Psoas muscle (tissue), 8 donors: ENCODE measurements around the gene NATD1. TPM values are rescaled to one million over a fixed set of nuclear protein-coding genes. Genes with fewer than 3 reads are reported as not detected.

ENCODE experiments used
- ATAC-seq, 4 donors: fragments of 200-7000 bp; cut with Tn5 transposase; one replicate each; pipeline ENCODE4 v1.9.1; 2020; ENCODE audit warnings: moderate library complexity in 3 of 4, mild to moderate bottlenecking in 2 of 4
- DNase-seq, 2 donors: peaks; one replicate each; pipeline ENCODE4 v3.0.0-alpha.2; 2020
- H3K27ac ChIP-seq: fragments of 200-600 bp; one replicate; pipeline ENCODE4 v1.8.0; 2022
- H3K27me3 ChIP-seq, 3 donors: fragments of 200-600 bp in 1 of 3; one replicate each; pipeline versions ENCODE4 v1.6.1 to v1.8.0; 2013 to 2022; ENCODE audit warnings: low read length in 2 of 3, mild to moderate bottlenecking in 2 of 3, moderate library complexity in 1 of 3; ENCODE audit not compliant: insufficient read depth in 3 of 3
- H3K36me3 ChIP-seq, 2 donors: fragments of 200-600 bp in 1 of 2; one replicate each; pipeline versions ENCODE4 v1.6.1 to v1.8.0; 2013 to 2022; ENCODE audit warnings: low read depth in 1 of 2, mild to moderate bottlenecking in 1 of 2, moderate library complexity in 1 of 2; ENCODE audit not compliant: insufficient read depth in 1 of 2
- H3K4me1 ChIP-seq: fragments of 200-600 bp; one replicate; pipeline ENCODE4 v1.8.0; 2022
- H3K4me3 ChIP-seq: fragments of 200-600 bp; one replicate; pipeline ENCODE4 v1.8.0; 2022; ENCODE audit warnings: mild to moderate bottlenecking
- H3K9me3 ChIP-seq: fragments of 200-600 bp; one replicate; pipeline ENCODE4 v1.8.0; 2022
- WGBS, 3 donors: extraction: QIAGEN DNeasy Blood & Tissue Kit; methylation state at CpG; one replicate each; pipeline versions ENCODE4 v1.1.6 to v1.1.7; 2013; 5-methylcytosine and 5-hydroxymethylcytosine counted together
- intact Hi-C, 2 donors: fragments of 100-400 bp; cut with DNase I; formaldehyde crosslinking; loops; one replicate each; pipeline versions ENCODE4 v1.11.0 to v1.14.2; 2022
- polyA plus RNA-seq, 3 donors: library from polyadenylated mRNA; stranded (reverse); fragments of 200-250 nt; gene quantifications; one replicate each; pipeline ENCODE4 v1.2.3, GENCODE V29; 2013
- total RNA-seq, 4 donors: library from RNA; stranded (reverse); fragmentation: NEBNext Ultra II Directional in 2 of 4; extraction: Animal tissue kit (Norgen Biotek cat#: 25700) in 2 of 4; gene quantifications; one replicate each; pipeline versions ENCODE4 v1.2.1 to v1.2.4, GENCODE V29; 2021 to 2023
- TF ChIP-seq, protein P1 (sequence below): fragments of 200-600 bp; IDR thresholded peaks from one replicate; pipeline ENCODE4 v1.8.0; 2022; ENCODE audit warnings: antibody characterized with exemption
- donor health status: healthy with polysubstance abuse.
- donor health status: DM: no; HTN: no; CAD: no; lungs with moderate emphysema.
- donor health status: Bipolar disorder and iron deficiency.
- donor health status: healthy.
- donor health status: DM: yes; HTN: yes; CAD: no.
- donor health status: DM: no; HTN: no; CAD: no.
- donor health status: DM: no; HTN: no; CAD: no.
- donor health status: DM: yes; HTN: yes; CAD: no.

Gene NATD1
- total and polyA plus RNA-seq, 7 donors = 4.7 to 48.0 (median 21.6) TPM

DNA sequence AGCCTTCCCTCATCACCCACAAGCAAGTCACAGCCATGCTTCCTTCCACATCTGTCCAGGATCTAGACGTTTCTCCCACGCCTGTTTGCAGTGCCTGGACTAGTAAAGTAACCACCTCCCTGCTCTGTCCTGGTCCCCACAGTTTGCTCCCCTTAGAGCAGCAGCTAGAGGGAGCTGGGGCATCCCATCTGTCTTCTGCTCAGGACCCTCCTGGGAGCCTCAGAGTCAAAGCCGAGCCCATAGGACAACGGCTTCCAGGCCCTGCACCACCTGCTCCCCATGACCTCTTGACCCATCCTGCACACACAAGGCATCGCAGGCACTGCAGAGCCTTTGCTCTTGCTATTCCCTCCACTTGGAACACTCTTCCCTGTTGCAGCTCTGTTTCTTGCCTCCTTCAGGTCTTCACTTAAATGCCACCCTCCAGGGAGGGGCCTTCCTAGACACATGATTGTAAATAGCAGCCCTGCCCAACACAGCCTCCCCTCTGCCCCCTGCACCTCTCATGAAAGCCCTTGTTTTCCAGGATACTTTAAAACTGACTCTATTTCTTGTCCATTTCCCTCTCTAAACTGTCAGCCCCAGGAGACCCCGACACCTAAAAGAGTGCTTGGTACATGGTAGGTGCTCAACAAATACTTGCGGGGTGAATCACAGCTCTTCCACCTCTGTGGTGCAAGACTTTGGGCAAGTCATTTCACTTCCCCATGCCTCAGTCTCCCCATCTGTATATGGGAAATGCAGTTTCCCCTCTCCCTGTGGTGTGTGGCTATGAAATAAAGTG, 3.1 kb downstream of the NATD1 start:
- intact Hi-C loops = loop anchor here in 1 of 2 donors (5.0 kb wide), 1 partner anchor 37 kb away; no protein-coding TSS in a partner anchor
- WGBS, 3 donors = 44 to 54% (median 47%) methylated on average over 7 of the region's 7 CpGs

DNA sequence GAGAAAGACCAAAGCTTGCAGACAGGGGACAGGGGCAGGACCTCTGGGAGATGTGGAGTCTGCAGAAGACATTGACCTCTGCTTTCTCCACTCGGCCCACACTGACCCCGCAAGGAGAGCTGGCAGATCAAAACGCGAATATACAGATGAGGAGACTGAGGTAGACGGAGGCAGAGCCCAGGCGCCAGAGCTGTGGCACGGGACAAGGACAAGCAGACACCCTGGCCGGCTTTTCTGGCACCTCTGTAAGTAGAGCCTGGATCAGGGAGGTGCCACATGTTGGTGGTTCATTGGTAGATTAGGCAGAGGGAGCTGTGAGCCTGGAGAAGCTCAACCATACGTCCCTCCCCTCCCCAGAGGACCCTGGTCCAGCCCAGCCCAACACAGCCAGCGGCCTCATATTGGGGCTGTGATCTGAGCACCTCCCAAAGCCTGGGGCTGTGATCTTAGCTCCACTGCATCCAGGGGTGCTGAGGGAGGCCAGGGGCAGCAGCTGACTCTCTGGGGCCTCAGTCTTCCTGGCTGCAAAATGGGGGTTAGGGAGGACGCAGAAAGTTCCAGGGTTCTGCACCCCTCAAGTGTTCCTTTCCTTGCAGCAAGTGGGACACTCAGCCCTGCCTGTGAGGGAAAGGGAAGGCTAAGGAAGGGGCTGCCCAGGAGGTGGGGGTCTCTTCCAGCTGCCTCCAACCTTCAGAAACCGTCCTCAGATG, 4.0 kb downstream of the NATD1 start:
- peaks cover 78% of the 10 kb centered on the region for H3K4me1 ChIP-seq
- DNase-seq (no peak), ATAC-seq (no peak)
- H3K36me3 ChIP-seq = no peaks in the 10 kb centered on the region
- no peaks in the 10 kb centered on the region for H3K27me3 ChIP-seq
- TF ChIP-seq, protein P1, sequence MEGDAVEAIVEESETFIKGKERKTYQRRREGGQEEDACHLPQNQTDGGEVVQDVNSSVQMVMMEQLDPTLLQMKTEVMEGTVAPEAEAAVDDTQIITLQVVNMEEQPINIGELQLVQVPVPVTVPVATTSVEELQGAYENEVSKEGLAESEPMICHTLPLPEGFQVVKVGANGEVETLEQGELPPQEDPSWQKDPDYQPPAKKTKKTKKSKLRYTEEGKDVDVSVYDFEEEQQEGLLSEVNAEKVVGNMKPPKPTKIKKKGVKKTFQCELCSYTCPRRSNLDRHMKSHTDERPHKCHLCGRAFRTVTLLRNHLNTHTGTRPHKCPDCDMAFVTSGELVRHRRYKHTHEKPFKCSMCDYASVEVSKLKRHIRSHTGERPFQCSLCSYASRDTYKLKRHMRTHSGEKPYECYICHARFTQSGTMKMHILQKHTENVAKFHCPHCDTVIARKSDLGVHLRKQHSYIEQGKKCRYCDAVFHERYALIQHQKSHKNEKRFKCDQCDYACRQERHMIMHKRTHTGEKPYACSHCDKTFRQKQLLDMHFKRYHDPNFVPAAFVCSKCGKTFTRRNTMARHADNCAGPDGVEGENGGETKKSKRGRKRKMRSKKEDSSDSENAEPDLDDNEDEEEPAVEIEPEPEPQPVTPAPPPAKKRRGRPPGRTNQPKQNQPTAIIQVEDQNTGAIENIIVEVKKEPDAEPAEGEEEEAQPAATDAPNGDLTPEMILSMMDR = no peak
- H3K27ac ChIP-seq = peak overlapping the region; percentile 94
- intact Hi-C loops = no loop called here
- 55 to 66% (median 57%) methylated on average over 12 of the region's 12 CpGs for WGBS, 3 donors
- H3K9me3 ChIP-seq = no peaks in the 10 kb centered on the region
- H3K4me3 ChIP-seq = no peak overlapping the region

More for the DNA sequence above, 3.1 kb downstream of the NATD1 start:
- no peak for DNase-seq
- peaks cover 71% of the 10 kb centered on the region for H3K4me1 ChIP-seq
- TF ChIP-seq, protein P1 = no peak
- H3K9me3 ChIP-seq = no peaks in the 10 kb centered on the region
- no peak for ATAC-seq
- H3K27me3 ChIP-seq = no peaks in the 10 kb centered on the region
- H3K27ac ChIP-seq = peak overlapping the region; percentile 94
- H3K36me3 ChIP-seq = no peaks in the 10 kb centered on the region
- H3K4me3 ChIP-seq = peak overlapping the region; percentile 71

DNA sequence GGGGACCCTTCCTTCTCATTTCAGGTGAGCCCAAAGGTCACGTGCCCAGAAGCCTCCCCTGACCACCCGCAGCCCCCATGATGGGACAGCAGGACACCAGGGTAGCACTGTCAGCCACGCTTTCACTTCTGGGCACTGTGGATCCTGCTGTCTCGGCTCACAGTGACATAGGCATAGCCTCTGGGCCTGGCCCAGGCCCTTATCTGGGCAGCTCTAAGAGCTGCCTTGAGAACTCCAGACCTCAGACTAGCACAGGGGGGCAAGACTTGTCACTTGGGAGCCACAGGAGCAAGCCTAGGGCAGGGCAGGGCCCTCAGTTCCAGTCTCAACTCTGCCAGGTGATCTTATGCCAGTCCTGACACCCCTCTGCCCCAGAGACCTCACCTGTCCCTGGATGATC, 4.7 kb downstream of the NATD1 start:
- Histone ChIP-seq H3K9me3 (no peaks in the 10 kb centered on the region), H3K36me3 (no peaks in the 10 kb centered on the region), H3K4me1 (peaks cover 78% of the 10 kb centered on the region), H3K27ac (peak overlapping the region; percentile 94), H3K27me3 (no peaks in the 10 kb centered on the region), H3K4me3 (peak overlapping the region; percentile 4)
- 69 to 82% (median 71%) methylated on average over 4 of the region's 4 CpGs for WGBS, 3 donors
- TF ChIP-seq, protein P1 = no peak
- DNase-seq (no peak), ATAC-seq (no peak)
- intact Hi-C loops = no loop called here

DNA sequence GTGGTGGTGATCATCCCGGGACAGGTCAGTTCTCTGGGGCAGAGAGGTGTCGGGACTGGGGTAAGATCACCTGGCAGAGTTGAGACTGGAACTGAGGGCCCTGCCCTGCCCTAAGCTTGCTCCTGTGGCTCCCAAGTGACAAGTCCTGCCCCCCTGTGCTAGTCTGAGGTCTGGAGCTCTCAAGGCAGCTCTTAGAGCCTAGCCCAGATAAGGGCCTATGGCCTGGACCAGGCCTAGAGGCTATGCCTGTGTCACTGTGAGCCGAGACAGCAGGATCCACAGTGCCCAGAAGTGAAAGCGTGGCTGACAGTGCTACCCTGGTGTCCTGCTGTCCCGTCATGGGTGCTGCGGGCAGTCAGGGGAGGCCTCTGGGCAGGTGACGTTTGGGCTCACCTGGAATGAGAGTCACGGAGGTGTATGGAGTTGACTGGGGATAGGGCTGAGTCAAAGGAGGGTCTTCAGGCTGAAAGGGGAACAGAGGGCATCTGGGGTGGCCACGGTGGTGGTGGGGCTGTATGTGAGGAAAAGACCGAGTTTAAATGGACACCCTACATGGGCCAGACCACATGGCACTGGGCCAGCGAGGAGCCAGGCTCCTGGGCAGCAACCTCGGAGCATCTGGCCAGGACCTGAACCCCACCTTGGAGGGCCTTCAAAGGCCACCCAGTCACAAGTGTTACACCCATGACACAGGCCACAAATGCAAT, 5.5 kb downstream of the NATD1 start:
- peaks cover 0 to 2% of the 10 kb centered on the region in 2 donors for H3K36me3 ChIP-seq
- H3K4me1 ChIP-seq = peaks cover 85% of the 10 kb centered on the region
- ATAC-seq (no peak), DNase-seq (no peak)
- H3K27me3 ChIP-seq = no peaks in the 10 kb centered on the region
- H3K4me3 ChIP-seq = no peak overlapping the region
- peak overlapping the region; percentile 94 for H3K27ac ChIP-seq
- WGBS, 3 donors = 65 to 70% (median 68%) methylated on average over 12 of the region's 12 CpGs
- H3K9me3 ChIP-seq = no peaks in the 10 kb centered on the region
- intact Hi-C loops = no loop called here
- TF ChIP-seq, protein P1 = no peak
